CD4-positive, alpha-beta T cell (primary cell): ENCODE results near the gene IPCEF1. TPM values are rescaled to one million over a fixed set of nuclear protein-coding genes. Genes with fewer than 3 reads are reported as not detected.

Experiments used
- ATAC-seq: fragments of 200-7000 bp; cut with Tn5 transposase; one replicate; pipeline ENCODE4 v1.10.0; 2022; ENCODE audit warnings: mild to moderate bottlenecking; ENCODE audit not compliant: poor library complexity
- CTCF ChIA-PET: fragments of 350-600 bp; sonication (Branson Sonifier 250); formaldehyde crosslinking; loops from one replicate; lab custom pipeline; 2021; ENCODE audit warnings: antibody characterized with exemption, inconsistent platforms; lab: Charles Lee
- POLR2A ChIA-PET: fragments of 350-600 bp; sonication (Branson Sonifier 250); formaldehyde crosslinking; loops from one replicate; lab custom pipeline; 2021; ENCODE audit warnings: antibody characterized with exemption, inconsistent platforms; lab: Charles Lee
- DNase-seq, 14 experiments: peaks; one replicate each; pipeline ENCODE4 v3.0.0-alpha.2; 2013 to 2020; ENCODE audit warnings: mixed read lengths in 2 of 14
- H3K27ac ChIP-seq, 2 donors: one replicate each; pipeline versions ENCODE4 v1.5.1 to v1.7.0; 2013; ENCODE audit warnings: low read length in 2 of 2, low read depth in 1 of 2, mild to moderate bottlenecking in 1 of 2
- H3K27me3 ChIP-seq, 2 experiments: 1 replicate in 1 of 2; 2 replicates in 1 of 2; pipeline versions ENCODE4 v1.6.1 to v1.7.0; 2013; ENCODE audit warnings: low read length in 2 of 2, control low read depth in 1 of 2, mild to moderate bottlenecking in 1 of 2, moderate library complexity in 1 of 2; ENCODE audit not compliant: insufficient read depth in 2 of 2, control insufficient read depth in 1 of 2
- H3K36me3 ChIP-seq: one replicate; pipeline ENCODE4 v1.6.1; 2013; ENCODE audit warnings: low read length, control low read depth; ENCODE audit not compliant: insufficient read depth
- H3K4me1 ChIP-seq: one replicate; pipeline ENCODE4 v1.6.1; 2013; ENCODE audit warnings: low read length, control low read depth; ENCODE audit not compliant: insufficient read depth
- H3K4me3 ChIP-seq: one replicate; pipeline ENCODE4 v1.5.1; 2013; ENCODE audit warnings: mild to moderate bottlenecking, low read length, moderate library complexity
- H3K9me3 ChIP-seq, 2 experiments: 1 replicate in 1 of 2; 2 replicates in 1 of 2; pipeline versions ENCODE4 v1.6.1 to v1.7.0; 2013; ENCODE audit warnings: low read length in 2 of 2, mild to moderate bottlenecking in 2 of 2, control low read depth in 1 of 2, moderate library complexity in 1 of 2; ENCODE audit not compliant: control insufficient read depth in 1 of 2, insufficient read depth in 1 of 2
- H3K27ac Mint-ChIP-seq: one replicate; pipeline ENCODE4 v1.8.0; 2020; ENCODE audit warnings: mixed read lengths
- H3K27me3 Mint-ChIP-seq: one replicate; pipeline ENCODE4 v1.8.0; 2021; ENCODE audit warnings: mixed read lengths
- H3K36me3 Mint-ChIP-seq: one replicate; pipeline ENCODE4 v1.8.0; 2021; ENCODE audit warnings: low read depth, mixed read lengths
- H3K4me1 Mint-ChIP-seq: one replicate; pipeline ENCODE4 v1.8.0; 2021; ENCODE audit warnings: low read depth, mixed read lengths
- H3K4me3 Mint-ChIP-seq: one replicate; pipeline ENCODE4 v1.8.0; 2020; ENCODE audit warnings: mild to moderate bottlenecking, mixed read lengths
- H3K9me3 Mint-ChIP-seq: one replicate; pipeline ENCODE4 v1.8.0; 2020; ENCODE audit warnings: mixed read lengths
- CTCF ChIP-seq: fragments of 200-600 bp; IDR thresholded peaks from one replicate; pipeline ENCODE4 v1.8.0; 2022; ENCODE audit warnings: antibody characterized with exemption, mild to moderate bottlenecking
- intact Hi-C, 2 experiments: fragments of 100-400 bp; cut with DNase I in 1 of 2; cut with micrococcal nuclease in 1 of 2; formaldehyde crosslinking; loops; one replicate each; pipeline versions ENCODE4 v1.15.1 to v1.9.0; 2023 to 2025; cut with DNase I, micrococcal nuclease
- total RNA-seq, 174 experiments: library from RNA in 2 of 174; stranded (reverse) in 2 of 174; gene quantifications; one replicate each; pipeline ENCODE4 v1.2.3 and lab custom pipeline; 2021 to 2026

Gene IPCEF1
- total RNA-seq, 2 experiments from 2014 or later, result 92.4 to 96.8 TPM

DNA sequence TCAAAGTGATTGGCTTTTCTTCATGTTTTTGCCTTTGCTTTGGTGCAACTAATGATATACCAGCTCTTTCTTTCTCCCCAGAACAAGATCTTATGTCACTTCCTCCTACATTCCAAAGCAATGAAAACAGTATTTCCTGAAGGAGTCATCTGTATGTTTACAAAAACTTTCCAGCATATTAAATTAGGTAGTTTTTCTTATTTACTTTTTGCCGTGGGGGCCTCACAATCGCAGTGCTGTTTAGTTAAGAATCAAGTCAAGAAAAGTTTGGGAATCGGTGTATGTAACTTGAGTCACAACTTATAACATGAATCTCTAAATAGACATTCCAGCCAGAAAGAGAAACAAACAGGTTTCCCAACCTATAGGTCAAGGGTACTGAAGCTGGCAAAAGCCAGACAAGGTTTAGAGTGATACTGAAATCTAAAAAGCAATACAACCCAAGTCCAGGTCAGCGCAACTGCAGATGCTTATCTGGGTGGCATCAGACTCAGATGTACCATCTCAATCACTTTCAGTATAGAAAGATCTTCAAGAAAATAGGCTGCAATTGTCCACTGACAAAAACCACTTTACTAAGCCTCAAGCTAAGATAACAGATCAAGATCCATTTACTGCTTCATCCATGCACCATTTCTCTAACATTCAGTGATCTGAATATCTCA, 63.6 kb downstream of the IPCEF1 start:
- no peaks in the 10 kb centered on the region for H3K27me3 ChIP-seq
- no peak overlapping the region for H3K27ac ChIP-seq
- ATAC-seq, result no peak
- H3K4me3 ChIP-seq, result no peak overlapping the region
- TF ChIP-seq CTCF, result no peak
- no peak for DNase-seq
- intact Hi-C loops, result no loop called here
- Mint-ChIP-seq H3K9me3 (peaks cover 2% of the 10 kb centered on the region), H3K27ac (no peak overlapping the region), H3K36me3 (no peaks in the 10 kb centered on the region), H3K4me3 (no peak overlapping the region), H3K4me1 (no peaks in the 10 kb centered on the region), H3K27me3 (no peaks in the 10 kb centered on the region)
- H3K9me3 ChIP-seq, result no peaks in the 10 kb centered on the region
- H3K4me1 ChIP-seq, result no peaks in the 10 kb centered on the region
- H3K36me3 ChIP-seq, result no peaks in the 10 kb centered on the region
- CTCF ChIA-PET, result interaction anchor here (0.6 kb wide), 1 partner anchor 963 kb away, joined by 3 read pairs; no protein-coding TSS in a partner anchor
- POLR2A ChIA-PET, result no interaction called here

- Mint-ChIP-seq H3K27me3 (no peaks in the 10 kb centered on the region), H3K27ac (no peak overlapping the region), H3K9me3 (peaks cover 2% of the 10 kb centered on the region), H3K4me1 (no peaks in the 10 kb centered on the region), H3K36me3 (no peaks in the 10 kb centered on the region), H3K4me3 (no peak overlapping the region)
- Histone ChIP-seq H3K4me1 (no peaks in the 10 kb centered on the region), H3K27me3 (no peaks in the 10 kb centered on the region), H3K9me3 (no peaks in the 10 kb centered on the region), H3K4me3 (no peak overlapping the region), H3K36me3 (no peaks in the 10 kb centered on the region), H3K27ac (no peak overlapping the region)
- CTCF ChIA-PET, result no interaction called here
- DNase-seq (no peak), ATAC-seq (no peak)
- intact Hi-C loops, result no loop called here
- no peak for TF ChIP-seq CTCF
- POLR2A ChIA-PET, result no interaction called here
Observed at GRCh38 chr6:154292066-154292465, 64.5 kb downstream of the IPCEF1 start.

- Mint-ChIP-seq H3K9me3 (peaks cover 2% of the 10 kb centered on the region), H3K27me3 (no peaks in the 10 kb centered on the region), H3K4me1 (no peaks in the 10 kb centered on the region), H3K36me3 (no peaks in the 10 kb centered on the region), H3K4me3 (no peak overlapping the region), H3K27ac (no peak overlapping the region)
- no peaks in the 10 kb centered on the region for H3K9me3 ChIP-seq
- ATAC-seq (no peak), DNase-seq (no peak)
- H3K4me1 ChIP-seq, result no peaks in the 10 kb centered on the region
- intact Hi-C loops, result loop anchor here in 1 of 2 experiments (10.0 kb wide), 1 partner anchor 385 kb away; no protein-coding TSS in a partner anchor
- H3K27ac ChIP-seq, result no peak overlapping the region
- no peaks in the 10 kb centered on the region for H3K27me3 ChIP-seq
- ChIA-PET POLR2A (no interaction called here), CTCF (no interaction called here)
- H3K36me3 ChIP-seq, result no peaks in the 10 kb centered on the region
- no peak for TF ChIP-seq CTCF
- H3K4me3 ChIP-seq, result no peak overlapping the region
Observed at GRCh38 chr6:154289818-154290508, 66.6 kb downstream of the IPCEF1 start.
